C4-2B (cell line): ENCODE measurements around the gene VAT1L.

Experiments used
- CTCF ChIP-seq: fragments of 450-650 bp; conservative IDR thresholded peaks from 2 replicates; pipeline ENCODE4 v1.5.1; 2017; ENCODE audit warnings: mild to moderate bottlenecking
- ZFX ChIP-seq: fragments of 450-650 bp; IDR thresholded peaks from 2 replicates; pipeline ENCODE4 v1.6.1; 2017

DNA sequence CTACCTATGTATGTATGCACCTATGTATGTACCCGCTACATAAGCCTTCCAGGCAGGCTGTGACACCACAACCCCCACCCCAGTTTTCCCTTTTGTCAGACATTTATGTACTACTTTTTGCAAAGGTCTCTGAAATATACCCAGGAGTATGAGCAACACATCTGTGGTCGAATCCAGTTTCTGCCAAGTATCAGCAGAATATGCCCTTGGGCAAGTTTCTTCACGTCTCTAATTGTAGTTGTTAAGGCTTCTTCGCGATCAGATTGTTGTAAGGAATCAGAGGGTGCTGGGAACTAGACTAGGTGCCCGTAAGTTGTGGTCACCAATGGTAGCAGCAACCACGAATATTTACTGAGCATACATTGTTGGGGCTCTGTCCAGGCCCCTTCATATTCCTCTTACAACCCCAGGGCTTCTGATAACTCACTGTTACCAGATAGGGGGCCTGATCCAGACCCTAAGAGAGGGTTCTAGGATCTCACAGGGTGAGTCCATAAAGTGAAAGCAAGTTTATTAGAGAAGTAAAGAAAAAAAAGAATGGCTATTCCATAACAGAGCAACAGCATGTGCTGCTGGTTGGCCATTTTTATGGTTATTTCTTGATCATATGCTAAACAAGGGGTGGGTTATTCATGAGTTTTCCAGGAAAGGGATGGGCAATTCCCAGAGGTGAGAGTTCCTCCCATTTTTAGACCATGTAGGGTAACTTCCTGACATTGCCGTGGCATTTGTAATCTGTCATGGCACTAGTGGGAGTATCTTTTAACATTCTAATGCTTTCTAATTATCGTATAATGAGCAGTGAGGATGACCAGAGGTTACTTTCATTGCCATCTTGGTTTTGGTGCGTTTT lies 49.4 kb upstream of the VAT1L start:
- no peak for TF ChIP-seq CTCF
- TF ChIP-seq ZFX, result no peak
